ENCODE data around the gene APLP2.

DNA sequence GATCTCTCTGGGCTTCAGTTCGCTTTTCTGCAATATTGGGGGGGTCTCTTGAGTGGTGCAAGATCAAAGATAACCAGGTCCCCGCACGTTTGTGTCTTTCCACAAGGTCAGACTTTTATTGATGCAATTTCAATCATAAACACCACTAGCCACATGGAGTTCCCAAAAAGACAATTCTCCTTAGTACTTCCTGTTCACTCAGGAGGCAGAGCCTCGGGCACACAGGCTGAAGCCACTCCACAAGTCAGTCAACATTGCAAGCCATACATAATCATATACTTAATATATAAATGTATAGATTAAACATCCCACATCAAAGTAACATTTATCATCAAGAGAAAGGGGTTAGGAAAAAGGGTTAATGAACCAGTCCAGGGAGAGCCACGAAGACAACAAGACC lies 101.8 kb downstream of the APLP2 start:
- TF ChIP-seq, protein P1, sequence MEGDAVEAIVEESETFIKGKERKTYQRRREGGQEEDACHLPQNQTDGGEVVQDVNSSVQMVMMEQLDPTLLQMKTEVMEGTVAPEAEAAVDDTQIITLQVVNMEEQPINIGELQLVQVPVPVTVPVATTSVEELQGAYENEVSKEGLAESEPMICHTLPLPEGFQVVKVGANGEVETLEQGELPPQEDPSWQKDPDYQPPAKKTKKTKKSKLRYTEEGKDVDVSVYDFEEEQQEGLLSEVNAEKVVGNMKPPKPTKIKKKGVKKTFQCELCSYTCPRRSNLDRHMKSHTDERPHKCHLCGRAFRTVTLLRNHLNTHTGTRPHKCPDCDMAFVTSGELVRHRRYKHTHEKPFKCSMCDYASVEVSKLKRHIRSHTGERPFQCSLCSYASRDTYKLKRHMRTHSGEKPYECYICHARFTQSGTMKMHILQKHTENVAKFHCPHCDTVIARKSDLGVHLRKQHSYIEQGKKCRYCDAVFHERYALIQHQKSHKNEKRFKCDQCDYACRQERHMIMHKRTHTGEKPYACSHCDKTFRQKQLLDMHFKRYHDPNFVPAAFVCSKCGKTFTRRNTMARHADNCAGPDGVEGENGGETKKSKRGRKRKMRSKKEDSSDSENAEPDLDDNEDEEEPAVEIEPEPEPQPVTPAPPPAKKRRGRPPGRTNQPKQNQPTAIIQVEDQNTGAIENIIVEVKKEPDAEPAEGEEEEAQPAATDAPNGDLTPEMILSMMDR (IDR thresholded peaks at IDR 0.05): no peak
- no peak for TF ChIP-seq AFF4 (CRISPR knock-in tag; IDR thresholded peaks at IDR 0.05; ENCODE audit: borderline replicate concordance)
- TF ChIP-seq ATF1 (CRISPR knock-in tag; IDR thresholded peaks at IDR 0.05): no peak
- TF ChIP-seq, protein P2, sequence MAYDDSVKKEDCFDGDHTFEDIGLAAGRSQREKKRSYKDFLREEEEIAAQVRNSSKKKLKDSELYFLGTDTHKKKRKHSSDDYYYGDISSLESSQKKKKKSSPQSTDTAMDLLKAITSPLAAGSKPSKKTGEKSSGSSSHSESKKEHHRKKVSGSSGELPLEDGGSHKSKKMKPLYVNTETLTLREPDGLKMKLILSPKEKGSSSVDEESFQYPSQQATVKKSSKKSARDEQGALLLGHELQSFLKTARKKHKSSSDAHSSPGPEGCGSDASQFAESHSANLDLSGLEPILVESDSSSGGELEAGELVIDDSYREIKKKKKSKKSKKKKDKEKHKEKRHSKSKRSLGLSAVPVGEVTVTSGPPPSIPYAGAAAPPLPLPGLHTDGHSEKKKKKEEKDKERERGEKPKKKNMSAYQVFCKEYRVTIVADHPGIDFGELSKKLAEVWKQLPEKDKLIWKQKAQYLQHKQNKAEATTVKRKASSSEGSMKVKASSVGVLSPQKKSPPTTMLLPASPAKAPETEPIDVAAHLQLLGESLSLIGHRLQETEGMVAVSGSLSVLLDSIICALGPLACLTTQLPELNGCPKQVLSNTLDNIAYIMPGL (CRISPR knock-in tag; IDR thresholded peaks at IDR 0.05): no peak
- TF ChIP-seq MAX (CRISPR knock-in tag; IDR thresholded peaks at IDR 0.05): no peak
- TF ChIP-seq SOX15 (CRISPR knock-in tag; IDR thresholded peaks at IDR 0.05): no peak
- no peak for TF ChIP-seq ETV6 (CRISPR knock-in tag; IDR thresholded peaks at IDR 0.05)
- TF ChIP-seq, protein P3, sequence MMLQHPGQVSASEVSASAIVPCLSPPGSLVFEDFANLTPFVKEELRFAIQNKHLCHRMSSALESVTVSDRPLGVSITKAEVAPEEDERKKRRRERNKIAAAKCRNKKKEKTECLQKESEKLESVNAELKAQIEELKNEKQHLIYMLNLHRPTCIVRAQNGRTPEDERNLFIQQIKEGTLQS (CRISPR knock-in tag; conservative IDR thresholded peaks at IDR 0.05): no peak
- no peak for TF ChIP-seq ESRRA (CRISPR knock-in tag; IDR thresholded peaks at IDR 0.05; ENCODE audit: borderline replicate concordance)
- TF ChIP-seq ZNF416 (CRISPR knock-in tag; IDR thresholded peaks at IDR 0.05): no peak
- TF ChIP-seq, protein P4, sequence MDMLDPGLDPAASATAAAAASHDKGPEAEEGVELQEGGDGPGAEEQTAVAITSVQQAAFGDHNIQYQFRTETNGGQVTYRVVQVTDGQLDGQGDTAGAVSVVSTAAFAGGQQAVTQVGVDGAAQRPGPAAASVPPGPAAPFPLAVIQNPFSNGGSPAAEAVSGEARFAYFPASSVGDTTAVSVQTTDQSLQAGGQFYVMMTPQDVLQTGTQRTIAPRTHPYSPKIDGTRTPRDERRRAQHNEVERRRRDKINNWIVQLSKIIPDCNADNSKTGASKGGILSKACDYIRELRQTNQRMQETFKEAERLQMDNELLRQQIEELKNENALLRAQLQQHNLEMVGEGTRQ (CRISPR knock-in tag; IDR thresholded peaks at IDR 0.05): no peak
- no peak for TF ChIP-seq FOXJ3 (CRISPR knock-in tag; IDR thresholded peaks at IDR 0.05; ENCODE audit: borderline replicate concordance)

Data from WTC11 (cell line).